Mesenchymal stem cell (in vitro differentiated cells and primary cell): Measurements from ENCODE around the gene UNKL.

Experiments
- DNase-seq: peaks from one replicate; pipeline ENCODE4 v3.0.0-alpha.2; 2013
- H2AFZ ChIP-seq: one replicate; pipeline ENCODE4 v1.6.1; 2013; ENCODE audit warnings: low read depth, mild to moderate bottlenecking, control low read depth, inconsistent platforms, low read length, moderate library complexity
- H2AK5ac ChIP-seq: 2 replicates; pipeline ENCODE4 v1.6.1; 2013; ENCODE audit warnings: low read length, moderate library complexity, mild to moderate bottlenecking, inconsistent platforms; ENCODE audit not compliant: severe bottlenecking
- H2BK120ac ChIP-seq: one replicate; pipeline ENCODE4 v1.6.1; 2013; ENCODE audit warnings: low read depth, mild to moderate bottlenecking, inconsistent platforms, low read length, moderate library complexity
- H2BK12ac ChIP-seq, 2 experiments: one replicate each; pipeline ENCODE4 v1.6.1; 2013; ENCODE audit warnings: inconsistent platforms in 2 of 2, low read length in 2 of 2, mild to moderate bottlenecking in 2 of 2, moderate library complexity in 2 of 2, control low read depth in 1 of 2
- H2BK15ac ChIP-seq: one replicate; pipeline ENCODE4 v1.6.1; 2013; ENCODE audit warnings: mild to moderate bottlenecking, low read depth, inconsistent platforms; ENCODE audit not compliant: poor library complexity, severe bottlenecking
- H2BK5ac ChIP-seq: 2 replicates; pipeline ENCODE4 v1.6.1; 2013; ENCODE audit warnings: low read depth, mild to moderate bottlenecking, low read length, control low read depth, inconsistent platforms; ENCODE audit not compliant: poor library complexity, severe bottlenecking
- H3K14ac ChIP-seq, 2 experiments: one replicate each; pipeline ENCODE4 v1.6.1; 2013; ENCODE audit warnings: inconsistent platforms in 2 of 2, low read length in 2 of 2, control low read depth in 1 of 2, mild to moderate bottlenecking in 1 of 2, moderate library complexity in 1 of 2
- H3K18ac ChIP-seq, 2 experiments: one replicate each; pipeline ENCODE4 v1.6.1; 2013; ENCODE audit warnings: inconsistent platforms in 2 of 2, low read length in 2 of 2, control low read depth in 1 of 2, low read depth in 1 of 2, mild to moderate bottlenecking in 1 of 2
- H3K23ac ChIP-seq, 2 experiments: one replicate each; pipeline ENCODE4 v1.6.1; 2013; ENCODE audit warnings: inconsistent platforms in 2 of 2, low read length in 2 of 2, mild to moderate bottlenecking in 2 of 2, moderate library complexity in 2 of 2, control low read depth in 1 of 2
- H3K27ac ChIP-seq: 2 replicates; pipeline ENCODE4 v1.5.1; 2013; ENCODE audit warnings: mild to moderate bottlenecking, moderate library complexity, low read length, control low read depth, inconsistent platforms; ENCODE audit not compliant: poor library complexity, severe bottlenecking
- H3K27me3 ChIP-seq, 2 experiments: 2 replicates each; pipeline versions ENCODE4 v1.6.1 to v1.7.0; 2013; ENCODE audit warnings: low read length in 2 of 2, mild to moderate bottlenecking in 2 of 2, moderate library complexity in 2 of 2, control low read depth in 1 of 2, inconsistent platforms in 1 of 2; ENCODE audit not compliant: control insufficient read depth in 1 of 2, insufficient read depth in 1 of 2
- H3K36me3 ChIP-seq, 2 experiments: 2 replicates each; pipeline versions ENCODE4 v1.6.1 to v1.7.0; 2013; ENCODE audit warnings: low read length in 2 of 2, control low read depth in 1 of 2, inconsistent platforms in 1 of 2, low read depth in 1 of 2, mild to moderate bottlenecking in 1 of 2; ENCODE audit not compliant: insufficient read depth in 2 of 2, control insufficient read depth in 1 of 2
- H3K4ac ChIP-seq, 2 experiments: one replicate each; pipeline ENCODE4 v1.6.1; 2013; ENCODE audit warnings: inconsistent platforms in 2 of 2, low read length in 2 of 2, mild to moderate bottlenecking in 2 of 2, moderate library complexity in 2 of 2, control low read depth in 1 of 2, low read depth in 1 of 2
- H3K4me1 ChIP-seq: 2 replicates; pipeline ENCODE4 v1.6.1; 2013; ENCODE audit warnings: low read depth, low read length, control low read depth; ENCODE audit not compliant: control insufficient read depth, insufficient read depth
- H3K4me2 ChIP-seq: 2 replicates; pipeline ENCODE4 v1.6.1; 2013; ENCODE audit warnings: low read length, mild to moderate bottlenecking, inconsistent platforms; ENCODE audit not compliant: poor library complexity, severe bottlenecking
- H3K4me3 ChIP-seq, 2 experiments: 2 replicates each; pipeline versions ENCODE4 v1.5.1 to v1.7.0; 2013; ENCODE audit warnings: low read length in 2 of 2, mild to moderate bottlenecking in 2 of 2, control low read depth in 1 of 2, low read depth in 1 of 2; ENCODE audit not compliant: insufficient read depth in 1 of 2
- H3K79me1 ChIP-seq: replicated peaks from 2 replicates; pipeline ENCODE4 v1.6.1; 2013; ENCODE audit warnings: mild to moderate bottlenecking, control low read depth, low read length, inconsistent platforms; ENCODE audit not compliant: poor library complexity, severe bottlenecking
- H3K9ac ChIP-seq: 2 replicates; pipeline ENCODE4 v1.7.0; 2013; ENCODE audit warnings: mild to moderate bottlenecking, low read length, moderate library complexity
- H3K9me3 ChIP-seq: 2 replicates; pipeline ENCODE4 v1.7.0; 2013; ENCODE audit warnings: mild to moderate bottlenecking, low read length; ENCODE audit not compliant: control insufficient read depth
- H4K8ac ChIP-seq: one replicate; pipeline ENCODE4 v1.6.1; 2013; ENCODE audit warnings: inconsistent platforms, mild to moderate bottlenecking, low read length, moderate library complexity
- H4K91ac ChIP-seq: one replicate; pipeline ENCODE4 v1.6.1; 2013; ENCODE audit warnings: mild to moderate bottlenecking, low read length, inconsistent platforms
- WGBS: methylation state at CpG from one replicate; pipeline ENCODE4 v1.1.7; 2013; ENCODE audit warnings: mixed read lengths; 5-methylcytosine and 5-hydroxymethylcytosine counted together

Gene UNKL

DNA sequence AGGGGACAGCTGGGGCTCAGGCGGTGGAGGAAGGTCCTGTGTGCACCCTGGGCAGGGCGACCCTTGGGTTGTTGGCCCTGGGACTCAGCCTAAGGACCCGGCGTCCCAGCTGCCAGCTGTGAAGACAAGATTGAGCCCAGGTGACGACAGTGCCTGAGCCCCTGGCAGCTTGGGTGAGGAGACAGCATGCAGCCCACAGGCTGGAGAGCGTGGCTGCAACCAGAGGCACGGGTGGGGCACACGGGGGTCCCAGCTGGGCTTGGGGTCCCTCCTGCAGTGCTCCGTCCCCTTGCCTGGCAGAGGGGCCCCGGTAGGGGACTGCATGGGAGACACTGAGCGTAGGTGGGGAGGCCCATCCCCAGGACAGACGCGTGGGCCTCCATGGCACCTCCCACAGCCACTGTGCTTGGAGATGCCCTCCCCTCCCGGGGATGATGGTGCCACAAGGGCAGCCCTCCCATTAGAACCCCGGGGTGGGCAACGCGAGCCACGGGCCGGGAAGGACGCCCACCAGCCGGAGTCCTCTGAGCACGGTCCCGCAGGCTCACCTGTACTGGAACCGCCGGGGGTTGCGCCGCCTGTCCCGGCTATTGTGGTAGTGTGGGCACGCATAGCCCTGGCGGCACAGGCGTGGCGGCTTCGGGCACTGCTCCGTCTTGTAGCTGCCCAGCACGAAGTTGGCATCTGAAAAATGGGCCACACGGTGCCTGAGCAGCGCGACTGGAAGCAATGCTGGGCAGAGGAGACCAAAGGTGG is 15.5 kb downstream of the UNKL start:
- H4K8ac ChIP-seq, result no peak overlapping the region
- H4K91ac ChIP-seq, result no peak overlapping the region
- H3K9ac ChIP-seq, result no peak overlapping the region
- no peak overlapping the region for H2BK12ac ChIP-seq
- H2AK5ac ChIP-seq, result no peak overlapping the region
- no peak overlapping the region for H2AFZ ChIP-seq
- H3K18ac ChIP-seq, result no peak overlapping the region
- H3K9me3 ChIP-seq, result no peaks in the 10 kb centered on the region
- WGBS, result 93% methylated on average over 37 of the region's 38 CpGs
- H3K36me3 ChIP-seq, result peaks cover 58 to 78% of the 10 kb centered on the region in 2 experiments
- no peak overlapping the region for H3K4me3 ChIP-seq
- peaks cover 2% of the 10 kb centered on the region for H3K4me1 ChIP-seq
- H2BK15ac ChIP-seq, result no peak overlapping the region
- H3K27ac ChIP-seq, result no peak overlapping the region
- no peak overlapping the region for H3K4ac ChIP-seq
- H2BK120ac ChIP-seq, result no peak overlapping the region
- H3K27me3 ChIP-seq, result no peaks in the 10 kb centered on the region
- no peak overlapping the region for H3K23ac ChIP-seq
- no peak overlapping the region for H3K14ac ChIP-seq
- peaks cover 9% of the 10 kb centered on the region for H3K79me1 ChIP-seq
- no peak overlapping the region for H3K4me2 ChIP-seq
- H2BK5ac ChIP-seq, result no peak overlapping the region
- DNase-seq, result no peak

GRCh38 chr16:1398351-1398750 is 16.2 kb downstream of the UNKL start:
- Histone ChIP-seq H2BK5ac (no peak overlapping the region), H3K9me3 (no peaks in the 10 kb centered on the region), H2BK120ac (no peak overlapping the region), H3K4me1 (peaks cover 2% of the 10 kb centered on the region), H2AK5ac (no peak overlapping the region), H3K9ac (no peak overlapping the region), H2BK15ac (no peak overlapping the region), H3K14ac (no peak overlapping the region), H3K18ac (no peak overlapping the region), H3K27me3 (no peaks in the 10 kb centered on the region), H4K8ac (no peak overlapping the region), H3K23ac (no peak overlapping the region), H4K91ac (no peak overlapping the region), H2BK12ac (no peak overlapping the region), H3K4me3 (no peak overlapping the region), H3K4ac (no peak overlapping the region), H3K79me1 (peaks cover 4% of the 10 kb centered on the region), H3K27ac (no peak overlapping the region), H2AFZ (no peak overlapping the region), H3K36me3 (peaks cover 64 to 78% of the 10 kb centered on the region in 2 experiments), H3K4me2 (no peak overlapping the region)
- 95% methylated on average over 9 of the region's 9 CpGs for WGBS
- DNase-seq, result no peak

DNA sequence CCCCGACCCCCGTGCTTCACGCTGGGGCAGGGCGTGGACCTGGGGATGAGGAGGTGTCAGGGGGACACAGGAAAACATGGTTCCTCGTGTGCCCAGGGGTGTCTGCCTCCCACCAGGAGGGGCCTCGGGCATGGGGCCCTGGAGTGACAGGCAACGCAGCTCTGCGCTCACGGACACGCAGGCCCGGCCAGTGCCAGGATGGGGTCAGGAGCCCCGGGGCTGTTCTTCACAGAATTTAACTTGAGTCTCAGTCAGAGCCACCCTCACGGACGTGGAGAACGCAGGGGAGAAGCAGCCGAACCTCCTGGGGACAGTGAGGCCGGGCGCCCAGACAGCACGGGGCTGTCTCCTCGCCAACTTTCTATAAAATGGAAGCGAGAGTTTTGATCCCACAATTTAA is 16.7 kb downstream of the UNKL start:
- Histone ChIP-seq H3K4me1 (peaks cover 2% of the 10 kb centered on the region), H3K79me1 (no peaks in the 10 kb centered on the region), H3K23ac (no peak overlapping the region), H2AFZ (no peak overlapping the region), H4K8ac (no peak overlapping the region), H3K4ac (no peak overlapping the region), H2BK120ac (no peak overlapping the region), H3K14ac (no peak overlapping the region), H3K9ac (no peak overlapping the region), H4K91ac (no peak overlapping the region), H3K9me3 (no peaks in the 10 kb centered on the region), H2BK15ac (no peak overlapping the region), H3K4me3 (no peak overlapping the region), H3K18ac (no peak overlapping the region), H3K27me3 (no peaks in the 10 kb centered on the region), H2BK12ac (no peak overlapping the region), H3K36me3 (peaks cover 65 to 78% of the 10 kb centered on the region in 2 experiments), H3K4me2 (no peak overlapping the region), H3K27ac (no peak overlapping the region), H2BK5ac (no peak overlapping the region), H2AK5ac (no peak overlapping the region)
- WGBS, result 93% methylated on average over 19 of the region's 21 CpGs
- no peak for DNase-seq

DNA sequence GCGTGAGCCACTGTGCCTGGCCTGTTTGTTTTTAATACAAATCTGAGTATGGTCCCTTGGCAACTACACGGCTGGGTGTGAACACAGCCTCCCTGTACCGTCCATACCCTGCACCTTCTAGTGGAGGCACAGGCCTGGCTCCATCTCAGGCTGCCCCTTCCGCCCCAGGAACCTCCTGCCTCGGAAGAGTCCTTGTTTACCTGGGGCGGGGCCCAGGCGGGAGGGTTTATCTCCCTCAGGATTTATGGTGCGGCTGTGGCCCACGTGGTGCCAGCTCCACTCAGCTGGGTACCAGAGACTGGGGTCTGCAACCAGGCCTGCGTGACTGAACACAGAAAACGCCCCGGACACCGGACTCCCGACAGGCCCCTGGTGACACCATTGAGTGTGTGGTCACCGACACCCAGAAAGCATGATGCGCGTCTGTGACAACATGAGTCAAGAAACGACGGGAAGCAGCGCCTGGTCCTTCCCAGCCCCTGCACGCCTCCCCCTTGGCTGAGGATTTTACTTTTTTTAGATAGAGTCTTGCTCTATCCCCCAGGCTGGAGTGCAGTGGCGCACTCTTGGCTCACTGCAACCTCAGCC is 19.0 kb downstream of the UNKL start:
- Histone ChIP-seq H4K91ac (no peak overlapping the region), H3K9me3 (no peaks in the 10 kb centered on the region), H3K14ac (no peak overlapping the region), H2BK15ac (no peak overlapping the region), H3K4me3 (no peak overlapping the region), H3K9ac (no peak overlapping the region), H2BK5ac (no peak overlapping the region), H2AK5ac (no peak overlapping the region), H2AFZ (no peak overlapping the region), H2BK120ac (no peak overlapping the region), H3K23ac (no peak overlapping the region), H3K36me3 (peaks cover 61% of the 10 kb centered on the region in 2 experiments), H3K4me1 (peaks cover 2% of the 10 kb centered on the region), H2BK12ac (no peak overlapping the region), H3K27ac (no peak overlapping the region), H3K27me3 (no peaks in the 10 kb centered on the region), H3K79me1 (no peaks in the 10 kb centered on the region), H3K4ac (no peak overlapping the region), H3K4me2 (no peak overlapping the region), H3K18ac (no peak overlapping the region), H4K8ac (no peak overlapping the region)
- DNase-seq, result no peak
- WGBS, result 93% methylated on average over 22 of the region's 22 CpGs
